Measurements from ENCODE around the gene SNCB.

SNCB gene

DNA sequence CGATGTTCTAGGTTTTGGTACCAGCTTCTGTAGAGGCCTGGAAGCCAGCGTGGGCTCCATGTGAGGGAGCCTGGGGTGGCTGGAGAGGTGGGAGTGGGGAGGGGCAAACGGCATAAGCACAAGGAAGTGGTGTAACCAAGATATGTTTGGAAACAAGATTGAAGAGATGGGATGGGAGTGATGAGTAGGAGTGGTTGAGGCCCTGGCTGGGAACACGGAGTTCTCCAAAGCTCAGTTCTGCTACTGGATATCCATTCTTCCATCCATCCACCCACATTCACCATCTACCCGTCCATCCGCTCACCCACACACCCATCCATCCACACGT is 29.1 kb upstream of the SNCB start:
- no peak overlapping the region for H3K9ac ChIP-seq (ENCODE audit: low read depth, low read length, poor library complexity, severe bottlenecking)
- no peak overlapping the region for H2AFZ ChIP-seq (ENCODE audit: low read length)
- H3K36me3 ChIP-seq (ENCODE audit: insufficient read depth, low read length), result no peaks in the 10 kb centered on the region
- no peak overlapping the region for H3K4me2 ChIP-seq (ENCODE audit: low read depth, low read length, poor library complexity, severe bottlenecking)
- H3K27me3 ChIP-seq (ENCODE audit: insufficient read depth, low read length, poor library complexity, severe bottlenecking), result no peaks in the 10 kb centered on the region
- no peaks in the 10 kb centered on the region for H3K9me3 ChIP-seq (ENCODE audit: insufficient read depth, low read depth, low read length)
- H3F3A ChIP-seq (ENCODE audit: low read depth), result no peaks in the 10 kb centered on the region
- no peaks in the 10 kb centered on the region for H3K79me2 ChIP-seq (ENCODE audit: insufficient read depth, low read length)
- no peak overlapping the region for H3K4me3 ChIP-seq (ENCODE audit: low read length, poor library complexity, severe bottlenecking)
- no peaks in the 10 kb centered on the region for H4K20me1 ChIP-seq (ENCODE audit: insufficient read depth, low read length, poor library complexity, severe bottlenecking)
- no peaks in the 10 kb centered on the region for H3K9me2 ChIP-seq (replicated peaks; ENCODE audit: low read depth, low read length)
- TF ChIP-seq, protein P1, sequence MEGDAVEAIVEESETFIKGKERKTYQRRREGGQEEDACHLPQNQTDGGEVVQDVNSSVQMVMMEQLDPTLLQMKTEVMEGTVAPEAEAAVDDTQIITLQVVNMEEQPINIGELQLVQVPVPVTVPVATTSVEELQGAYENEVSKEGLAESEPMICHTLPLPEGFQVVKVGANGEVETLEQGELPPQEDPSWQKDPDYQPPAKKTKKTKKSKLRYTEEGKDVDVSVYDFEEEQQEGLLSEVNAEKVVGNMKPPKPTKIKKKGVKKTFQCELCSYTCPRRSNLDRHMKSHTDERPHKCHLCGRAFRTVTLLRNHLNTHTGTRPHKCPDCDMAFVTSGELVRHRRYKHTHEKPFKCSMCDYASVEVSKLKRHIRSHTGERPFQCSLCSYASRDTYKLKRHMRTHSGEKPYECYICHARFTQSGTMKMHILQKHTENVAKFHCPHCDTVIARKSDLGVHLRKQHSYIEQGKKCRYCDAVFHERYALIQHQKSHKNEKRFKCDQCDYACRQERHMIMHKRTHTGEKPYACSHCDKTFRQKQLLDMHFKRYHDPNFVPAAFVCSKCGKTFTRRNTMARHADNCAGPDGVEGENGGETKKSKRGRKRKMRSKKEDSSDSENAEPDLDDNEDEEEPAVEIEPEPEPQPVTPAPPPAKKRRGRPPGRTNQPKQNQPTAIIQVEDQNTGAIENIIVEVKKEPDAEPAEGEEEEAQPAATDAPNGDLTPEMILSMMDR (conservative IDR thresholded peaks at IDR 0.05; ENCODE audit: low read length), result no peak
- no peak for TF ChIP-seq EZH2phosphoT487 (IDR thresholded peaks at IDR 0.05; ENCODE audit: borderline replicate concordance)
- H3K4me1 ChIP-seq (ENCODE audit: insufficient read depth, low read length, poor library complexity, severe bottlenecking), result no peaks in the 10 kb centered on the region

DNA sequence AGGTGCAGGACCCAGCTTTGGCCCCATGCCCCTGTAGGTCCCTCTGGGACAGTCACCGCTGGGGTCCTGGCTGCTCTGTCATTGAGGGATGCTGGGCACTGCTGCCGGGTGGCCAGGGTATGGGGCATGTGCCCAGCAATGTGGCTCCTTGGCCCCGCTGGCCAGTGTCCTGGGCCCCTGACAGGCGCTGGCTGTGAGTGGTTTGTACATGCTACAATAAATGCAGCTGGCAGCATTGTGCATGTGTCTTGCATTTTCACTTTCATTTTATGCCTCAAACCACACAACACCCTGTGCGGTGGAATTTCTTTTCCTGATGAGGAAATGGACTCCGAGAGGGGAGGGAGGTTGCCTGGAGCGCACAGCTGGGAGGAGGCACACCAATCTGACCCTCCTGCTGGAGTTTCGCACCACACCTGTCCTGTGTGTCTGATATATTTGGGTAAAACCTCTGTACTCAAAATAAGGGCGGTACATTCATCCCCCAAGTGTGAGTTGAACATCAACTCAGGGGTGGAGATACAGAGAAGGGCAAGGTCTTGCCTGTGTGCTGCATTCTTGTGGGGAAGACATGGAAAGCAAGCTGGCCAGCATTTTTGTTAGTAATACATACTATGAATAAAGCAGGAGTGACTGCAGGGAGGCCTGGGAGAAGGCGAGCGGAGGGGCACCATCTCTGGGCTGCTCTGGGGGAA is 28.6 kb upstream of the SNCB start:
- no peaks in the 10 kb centered on the region for H3K9me3 ChIP-seq (ENCODE audit: insufficient read depth, low read depth, low read length)
- TF ChIP-seq EZH2phosphoT487 (IDR thresholded peaks at IDR 0.05; ENCODE audit: borderline replicate concordance), result no peak
- TF ChIP-seq, protein P1 (conservative IDR thresholded peaks at IDR 0.05; ENCODE audit: low read length), result no peak
- no peaks in the 10 kb centered on the region for H3K4me1 ChIP-seq (ENCODE audit: insufficient read depth, low read length, poor library complexity, severe bottlenecking)
- no peaks in the 10 kb centered on the region for H3K9me2 ChIP-seq (replicated peaks; ENCODE audit: low read depth, low read length)
- H3K4me3 ChIP-seq (ENCODE audit: low read length, poor library complexity, severe bottlenecking), result no peak overlapping the region
- H3K4me2 ChIP-seq (ENCODE audit: low read depth, low read length, poor library complexity, severe bottlenecking), result no peak overlapping the region
- H3K9ac ChIP-seq (ENCODE audit: low read depth, low read length, poor library complexity, severe bottlenecking), result no peak overlapping the region
- no peaks in the 10 kb centered on the region for H3K36me3 ChIP-seq (ENCODE audit: insufficient read depth, low read length)
- H3F3A ChIP-seq (ENCODE audit: low read depth), result no peaks in the 10 kb centered on the region
- H2AFZ ChIP-seq (ENCODE audit: low read length), result no peak overlapping the region
- H3K27me3 ChIP-seq (ENCODE audit: insufficient read depth, low read length, poor library complexity, severe bottlenecking), result no peaks in the 10 kb centered on the region
- no peaks in the 10 kb centered on the region for H3K79me2 ChIP-seq (ENCODE audit: insufficient read depth, low read length)
- H4K20me1 ChIP-seq (ENCODE audit: insufficient read depth, low read length, poor library complexity, severe bottlenecking), result no peaks in the 10 kb centered on the region

DNA sequence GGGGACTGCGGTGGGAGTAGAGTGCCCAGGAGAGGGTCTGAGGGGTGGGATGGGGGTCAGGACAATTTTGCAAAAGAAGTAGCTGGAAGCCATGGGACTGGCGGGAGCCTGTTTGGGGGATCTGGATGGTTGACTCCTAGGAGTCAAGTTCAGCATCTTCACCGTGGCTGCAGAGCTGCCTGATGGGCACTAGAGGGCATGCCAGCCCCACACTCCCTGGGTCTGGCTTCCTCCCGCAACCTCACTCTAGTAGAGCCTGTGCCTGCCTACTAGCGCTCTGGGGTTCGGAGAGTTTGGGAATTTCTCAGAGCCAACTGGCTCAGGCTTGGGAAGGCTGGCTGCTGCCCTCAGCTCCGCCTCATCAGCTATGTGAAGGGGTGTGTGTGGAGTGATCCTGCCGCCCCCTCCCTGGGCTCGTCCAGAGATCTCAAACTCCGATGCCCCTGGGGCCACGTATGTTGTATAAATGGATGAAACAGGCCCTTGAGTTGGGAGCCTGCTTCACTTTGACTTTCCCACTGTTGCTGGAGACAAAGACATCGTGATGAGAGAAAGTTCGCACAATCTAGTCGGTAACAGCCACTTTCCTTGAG is 27.8 kb upstream of the SNCB start:
- no peak overlapping the region for H3K9ac ChIP-seq (ENCODE audit: low read depth, low read length, poor library complexity, severe bottlenecking)
- H3K4me1 ChIP-seq (ENCODE audit: insufficient read depth, low read length, poor library complexity, severe bottlenecking), result no peaks in the 10 kb centered on the region

More for the DNA sequence above, 27.8 kb upstream of the SNCB start:
- Histone ChIP-seq H3K4me2 (ENCODE audit: low read depth, low read length, poor library complexity, severe bottlenecking) (no peak overlapping the region), H3K27me3 (ENCODE audit: insufficient read depth, low read length, poor library complexity, severe bottlenecking) (no peaks in the 10 kb centered on the region), H3K4me3 (ENCODE audit: low read length, poor library complexity, severe bottlenecking) (no peak overlapping the region), H2AFZ (ENCODE audit: low read length) (no peak overlapping the region), H3F3A (ENCODE audit: low read depth) (no peaks in the 10 kb centered on the region), H4K20me1 (ENCODE audit: insufficient read depth, low read length, poor library complexity, severe bottlenecking) (no peaks in the 10 kb centered on the region), H3K9me3 (ENCODE audit: insufficient read depth, low read depth, low read length) (no peaks in the 10 kb centered on the region), H3K36me3 (ENCODE audit: insufficient read depth, low read length) (no peaks in the 10 kb centered on the region), H3K79me2 (ENCODE audit: insufficient read depth, low read length) (no peaks in the 10 kb centered on the region), H3K9me2 (replicated peaks; ENCODE audit: low read depth, low read length) (no peaks in the 10 kb centered on the region)
- TF ChIP-seq EZH2phosphoT487 (IDR thresholded peaks at IDR 0.05; ENCODE audit: borderline replicate concordance), result no peak
- TF ChIP-seq, protein P1 (conservative IDR thresholded peaks at IDR 0.05; ENCODE audit: low read length), result peak; percentile 60

All from Loucy (cell line).